ENCODE data around the gene CCDC18.

The CCDC18 gene

GRCh38 chr1:93323185-93323820, 142.8 kb downstream of the CCDC18 start:
- DNase-seq (ENCODE audit: low read depth in 1 of 2, low spot score in 1 of 2) = no peak
- H3K27ac ChIP-seq (replicated peaks) = no peak overlapping the region
- H3K4me3 ChIP-seq (replicated peaks; ENCODE audit: insufficient read depth, low read length) = no peak overlapping the region
- no peaks in the 10 kb centered on the region for H3K27me3 ChIP-seq (ENCODE audit: insufficient read depth, poor library complexity, severe bottlenecking)
- TF ChIP-seq POLR2AphosphoS5 (IDR thresholded peaks at IDR 0.05; ENCODE audit: low read depth) (no peak), REST (IDR thresholded peaks at IDR 0.05; ENCODE audit: insufficient replicate concordance, low read depth) (no peak), SPI1 (IDR thresholded peaks at IDR 0.05; ENCODE audit: borderline replicate concordance, low read depth) (no peak)
- TF ChIP-seq, protein P1, sequence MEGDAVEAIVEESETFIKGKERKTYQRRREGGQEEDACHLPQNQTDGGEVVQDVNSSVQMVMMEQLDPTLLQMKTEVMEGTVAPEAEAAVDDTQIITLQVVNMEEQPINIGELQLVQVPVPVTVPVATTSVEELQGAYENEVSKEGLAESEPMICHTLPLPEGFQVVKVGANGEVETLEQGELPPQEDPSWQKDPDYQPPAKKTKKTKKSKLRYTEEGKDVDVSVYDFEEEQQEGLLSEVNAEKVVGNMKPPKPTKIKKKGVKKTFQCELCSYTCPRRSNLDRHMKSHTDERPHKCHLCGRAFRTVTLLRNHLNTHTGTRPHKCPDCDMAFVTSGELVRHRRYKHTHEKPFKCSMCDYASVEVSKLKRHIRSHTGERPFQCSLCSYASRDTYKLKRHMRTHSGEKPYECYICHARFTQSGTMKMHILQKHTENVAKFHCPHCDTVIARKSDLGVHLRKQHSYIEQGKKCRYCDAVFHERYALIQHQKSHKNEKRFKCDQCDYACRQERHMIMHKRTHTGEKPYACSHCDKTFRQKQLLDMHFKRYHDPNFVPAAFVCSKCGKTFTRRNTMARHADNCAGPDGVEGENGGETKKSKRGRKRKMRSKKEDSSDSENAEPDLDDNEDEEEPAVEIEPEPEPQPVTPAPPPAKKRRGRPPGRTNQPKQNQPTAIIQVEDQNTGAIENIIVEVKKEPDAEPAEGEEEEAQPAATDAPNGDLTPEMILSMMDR (IDR thresholded peaks at IDR 0.05; ENCODE audit: insufficient read depth, low read length) = no peak

DNA sequence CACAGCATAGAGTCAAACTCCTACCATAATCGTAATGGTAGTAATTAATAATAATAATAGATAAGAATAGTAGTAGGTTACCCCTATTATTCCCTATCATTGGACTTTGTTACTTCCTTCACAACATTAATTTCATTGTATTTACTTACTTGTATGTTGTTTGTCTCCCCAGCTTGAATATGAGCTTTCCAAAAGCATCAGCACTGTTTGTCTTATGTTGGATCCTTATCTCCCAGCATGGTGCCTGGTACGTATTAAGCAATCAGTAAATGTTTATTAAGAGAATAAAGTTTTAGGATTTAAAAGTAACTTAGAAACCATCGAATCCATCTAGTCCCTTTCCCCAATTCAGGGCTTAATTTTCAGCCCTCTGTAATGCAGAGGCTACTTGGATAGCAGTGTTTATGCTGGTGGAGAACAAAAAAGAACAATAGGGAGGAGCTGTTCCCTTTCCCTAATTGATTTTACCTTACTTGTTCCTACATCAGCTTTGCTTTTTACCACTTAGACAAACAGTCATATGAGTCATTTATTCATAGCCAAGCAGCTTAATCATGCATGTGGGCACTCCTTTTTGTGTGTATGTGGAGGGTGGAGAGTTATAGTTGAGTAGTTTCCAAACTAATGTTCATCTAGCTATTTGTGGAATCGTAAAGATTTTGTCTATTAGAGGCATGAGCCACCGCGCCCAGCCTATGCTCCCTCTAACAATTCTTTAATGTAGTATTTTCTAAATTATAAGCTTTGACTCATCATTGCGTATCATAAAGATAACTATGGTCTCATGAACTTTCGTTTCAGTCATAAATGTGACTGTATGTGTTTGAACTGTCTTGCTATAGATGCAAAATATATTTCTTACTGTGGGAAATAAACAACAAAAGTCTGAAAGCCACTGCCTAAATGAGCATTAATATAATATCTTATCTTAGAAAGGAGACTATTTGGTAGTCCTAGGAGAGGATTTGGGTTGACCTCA, 144.3 kb downstream of the CCDC18 start:
- Histone ChIP-seq H3K4me3 (replicated peaks; ENCODE audit: insufficient read depth, low read length) (no peak overlapping the region), H3K27ac (replicated peaks) (no peak overlapping the region)
- no peak for DNase-seq (ENCODE audit: low read depth in 1 of 2, low spot score in 1 of 2)

More for the DNA sequence above, 144.3 kb downstream of the CCDC18 start:
- H3K27me3 ChIP-seq (ENCODE audit: insufficient read depth, poor library complexity, severe bottlenecking) = no peaks in the 10 kb centered on the region
- TF ChIP-seq GABPA (IDR thresholded peaks at IDR 0.05; ENCODE audit: low read depth) = no peak
- TF ChIP-seq POLR2AphosphoS5 (IDR thresholded peaks at IDR 0.05; ENCODE audit: low read depth) = no peak
- no peak for TF ChIP-seq REST (IDR thresholded peaks at IDR 0.05; ENCODE audit: insufficient replicate concordance, low read depth)
- no peak for TF ChIP-seq SPI1 (IDR thresholded peaks at IDR 0.05; ENCODE audit: borderline replicate concordance, low read depth)

Data from HL-60 (cell line).